HepG2 (cell line): ENCODE results near the gene PRMT7. TPM values are rescaled to one million over a fixed set of nuclear protein-coding genes. Genes with fewer than 3 reads are reported as not detected.

Experiments
- AGO2 ChIP-seq: fragments of 200-400 bp; formaldehyde crosslinking; optimal IDR thresholded peaks from 2 replicates; pipeline ENCODE3; 2017; ENCODE audit warnings: mild to moderate bottlenecking, low read depth, low read length, moderate library complexity
- CERS6 ChIP-seq: sonication (generic); formaldehyde crosslinking; IDR thresholded peaks from 2 replicates; pipeline ENCODE4 v1.5.0; 2020; ENCODE audit warnings: missing genetic modification reagents
- JUN ChIP-seq: sonication (generic); formaldehyde crosslinking; IDR thresholded peaks from 2 replicates; pipeline ENCODE4 v1.4.0; 2020; ENCODE audit warnings: mild to moderate bottlenecking, missing genetic modification reagents
- MED1 ChIP-seq: sonication (generic); formaldehyde crosslinking; IDR thresholded peaks from 2 replicates; pipeline ENCODE4 v1.4.0; 2020; ENCODE audit warnings: missing genetic modification reagents
- MEIS1 ChIP-seq: sonication (generic); formaldehyde crosslinking; IDR thresholded peaks from 2 replicates; pipeline ENCODE4 v1.9.0; 2021; ENCODE audit warnings: mild to moderate bottlenecking, missing genetic modification reagents, moderate library complexity, borderline replicate concordance
- NR3C1 ChIP-seq: sonication (generic); formaldehyde crosslinking; IDR thresholded peaks from 2 replicates; pipeline ENCODE4 v1.4.0; 2020; ENCODE audit warnings: missing genetic modification reagents
- SP5 ChIP-seq: IDR thresholded peaks from 2 replicates; pipeline ENCODE4 v1.6.1; 2016; ENCODE audit warnings: low read depth, borderline replicate concordance
- TRIM24 ChIP-seq: sonication (generic); formaldehyde crosslinking; IDR thresholded peaks from 2 replicates; pipeline ENCODE4 v1.8.0; 2022; ENCODE audit warnings: mild to moderate bottlenecking, missing genetic modification reagents
- ZC3H13 ChIP-seq: sonication (generic); formaldehyde crosslinking; IDR thresholded peaks from 2 replicates; pipeline ENCODE4 v1.8.1; 2023; ENCODE audit warnings: mild to moderate bottlenecking, missing genetic modification reagents, moderate library complexity
- ZFP91 ChIP-seq: sonication (generic); formaldehyde crosslinking; IDR thresholded peaks from 2 replicates; pipeline ENCODE4 v1.9.0; 2022; ENCODE audit warnings: missing genetic modification reagents, mild to moderate bottlenecking, borderline replicate concordance
- ZNF264 ChIP-seq: sonication (generic); formaldehyde crosslinking; IDR thresholded peaks from 2 replicates; pipeline ENCODE4 v1.4.0; 2020; ENCODE audit warnings: missing genetic modification reagents
- ZNF292 ChIP-seq: sonication (generic); formaldehyde crosslinking; IDR thresholded peaks from 2 replicates; pipeline ENCODE4 v1.8.1; 2022; ENCODE audit warnings: mild to moderate bottlenecking, low read depth, missing genetic modification reagents, borderline replicate concordance
- ZNF350 ChIP-seq: sonication (generic); formaldehyde crosslinking; IDR thresholded peaks from 2 replicates; pipeline ENCODE4 v1.4.0; 2020; ENCODE audit warnings: mild to moderate bottlenecking, low read depth, missing genetic modification reagents, borderline replicate concordance
- ZNF407 ChIP-seq: sonication (generic); formaldehyde crosslinking; IDR thresholded peaks from one replicate; pipeline ENCODE4 v1.5.1; 2020; ENCODE audit warnings: mild to moderate bottlenecking, missing genetic modification reagents; ENCODE audit errors: not compliant biosample characterization
- ZNF850 ChIP-seq: sonication (generic); formaldehyde crosslinking; conservative IDR thresholded peaks from 2 replicates; pipeline ENCODE4 v1.9.0; 2021; ENCODE audit warnings: mild to moderate bottlenecking, missing genetic modification reagents
- polyA plus RNA-seq, 8 experiments: library from polyadenylated mRNA; depleted of rRNA in 3 of 8; stranded (reverse) in 7 of 8; unstranded in 1 of 8; fragments of >200 nt; fragmentation: Illumina TruSeq in 4 of 8; extraction: Trizol in 4 of 8; gene quantifications; 2 replicates each; pipeline versions ENCODE4 v1.2.1 to v1.2.3, GENCODE V29; 2011 to 2016; ENCODE audit warnings: low read depth in 4 of 8, missing spikeins in 1 of 8, mixed read lengths in 1 of 8; ENCODE audit not compliant: insufficient read depth in 1 of 8
- total RNA-seq, 5 experiments: library from RNA; depleted of rRNA; stranded (reverse); fragments of >200 nt; fragmentation: Illumina TruSeq; extraction: Trizol; gene quantifications; 2 replicates each; pipeline ENCODE4 v1.2.3, GENCODE V29; 2016; ENCODE audit warnings: low read depth in 1 of 5
- TF ChIP-seq, protein P1 (sequence below): sonication (generic); formaldehyde crosslinking; IDR thresholded peaks from 2 replicates; pipeline ENCODE4 v1.8.0; 2022; ENCODE audit warnings: mild to moderate bottlenecking, missing genetic modification reagents

PRMT7 gene
- total and polyA plus RNA-seq, 2 of the 13 experiments (the other 11 are each of a cell fraction or from before 2014, with no cell fraction given) = 47.5 to 55.0 TPM

- TF ChIP-seq SP5 (CRISPR knock-in tag) (peak; percentile 91), ZNF407 (no peak), ZFP91 (CRISPR knock-in tag) (0 out of 2 replicates have a peak, but pooled peaks have one; percentile 45), ZNF264 (peak; percentile 80), AGO2 (peak; percentile 14), MED1 (CRISPR knock-in tag) (peak; percentile 96), ZNF850 (CRISPR knock-in tag) (0 out of 2 replicates have a peak, but pooled peaks have one; percentile 52), MEIS1 (CRISPR knock-in tag) (no peak), ZNF350 (CRISPR knock-in tag) (peak; percentile 83; the same call in 1 of the 2 replicates), ZC3H13 (CRISPR knock-in tag) (peak; percentile 55; the same call in 1 of the 2 replicates), TRIM24 (CRISPR knock-in tag) (no peak), JUN (CRISPR knock-in tag) (peak; percentile 93), ZNF292 (CRISPR knock-in tag) (peak; percentile 11; the same call in 1 of the 2 replicates), NR3C1 (CRISPR knock-in tag) (no peak), CERS6 (CRISPR knock-in tag) (no peak)
- TF ChIP-seq, protein P1, sequence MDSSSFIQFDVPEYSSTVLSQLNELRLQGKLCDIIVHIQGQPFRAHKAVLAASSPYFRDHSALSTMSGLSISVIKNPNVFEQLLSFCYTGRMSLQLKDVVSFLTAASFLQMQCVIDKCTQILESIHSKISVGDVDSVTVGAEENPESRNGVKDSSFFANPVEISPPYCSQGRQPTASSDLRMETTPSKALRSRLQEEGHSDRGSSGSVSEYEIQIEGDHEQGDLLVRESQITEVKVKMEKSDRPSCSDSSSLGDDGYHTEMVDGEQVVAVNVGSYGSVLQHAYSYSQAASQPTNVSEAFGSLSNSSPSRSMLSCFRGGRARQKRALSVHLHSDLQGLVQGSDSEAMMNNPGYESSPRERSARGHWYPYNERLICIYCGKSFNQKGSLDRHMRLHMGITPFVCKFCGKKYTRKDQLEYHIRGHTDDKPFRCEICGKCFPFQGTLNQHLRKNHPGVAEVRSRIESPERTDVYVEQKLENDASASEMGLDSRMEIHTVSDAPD = no peak
Measured at GRCh38 chr16:68265078-68265920, 45.5 kb upstream of the PRMT7 start (continued).
